Esophagus (tissue), 2 donors: ENCODE results near the gene PCDHB8. TPM values are rescaled to one million over a fixed set of nuclear protein-coding genes. Genes with fewer than 3 reads are reported as not detected.
A peak's percentile ranks its signal among the peaks of the same experiment; 100 is the strongest.
"Not testable (repeated sequence)": the region's sequence is repeated elsewhere in the genome, so short reads cannot be mapped to it uniquely, and the experiment has no call there.

Experiments used
- H3K27ac ChIP-seq, 2 donors: one replicate each; pipeline ENCODE4 v1.5.1; 2013; ENCODE audit warnings: low read depth in 2 of 2, mild to moderate bottlenecking in 2 of 2, inconsistent platforms in 1 of 2, low read length in 1 of 2, moderate library complexity in 1 of 2
- H3K27me3 ChIP-seq, 2 donors: one replicate each; pipeline ENCODE4 v1.6.1; 2013; ENCODE audit warnings: low read length in 2 of 2, control low read depth in 1 of 2, mild to moderate bottlenecking in 1 of 2; ENCODE audit not compliant: insufficient read depth in 2 of 2, control insufficient read depth in 1 of 2
- H3K36me3 ChIP-seq, 2 donors: one replicate each; pipeline ENCODE4 v1.6.1; 2013; ENCODE audit warnings: low read length in 1 of 2; ENCODE audit not compliant: control insufficient read depth in 2 of 2, insufficient read depth in 2 of 2
- H3K4me1 ChIP-seq, 2 donors: one replicate each; pipeline ENCODE4 v1.6.1; 2013; ENCODE audit warnings: low read length in 1 of 2; ENCODE audit not compliant: control insufficient read depth in 2 of 2, insufficient read depth in 2 of 2
- H3K4me3 ChIP-seq, 2 donors: one replicate each; pipeline ENCODE4 v1.5.1; 2013; ENCODE audit warnings: low read length in 2 of 2, mild to moderate bottlenecking in 2 of 2, low read depth in 1 of 2, moderate library complexity in 1 of 2
- H3K9me3 ChIP-seq, 2 donors: one replicate each; pipeline ENCODE4 v1.6.1; 2013; ENCODE audit warnings: mild to moderate bottlenecking in 2 of 2, low read depth in 1 of 2, low read length in 1 of 2, moderate library complexity in 1 of 2; ENCODE audit not compliant: control insufficient read depth in 2 of 2, insufficient read depth in 1 of 2
- WGBS, 2 donors: extraction: QIAGEN DNeasy Blood & Tissue Kit; methylation state at CpG; one replicate each; pipeline ENCODE4 v1.1.7; 2013; 5-methylcytosine and 5-hydroxymethylcytosine counted together
- polyA plus RNA-seq, 2 donors: library from polyadenylated mRNA; stranded (reverse); fragments of 200-250 nt; gene quantifications; one replicate each; pipeline ENCODE4 v1.2.3, GENCODE V29; 2013
- donor health status: healthy with polysubstance abuse.
- donor health status: Bipolar disorder and iron deficiency.

Gene PCDHB8
- polyA plus RNA-seq, 2 donors = 0.04 TPM

DNA sequence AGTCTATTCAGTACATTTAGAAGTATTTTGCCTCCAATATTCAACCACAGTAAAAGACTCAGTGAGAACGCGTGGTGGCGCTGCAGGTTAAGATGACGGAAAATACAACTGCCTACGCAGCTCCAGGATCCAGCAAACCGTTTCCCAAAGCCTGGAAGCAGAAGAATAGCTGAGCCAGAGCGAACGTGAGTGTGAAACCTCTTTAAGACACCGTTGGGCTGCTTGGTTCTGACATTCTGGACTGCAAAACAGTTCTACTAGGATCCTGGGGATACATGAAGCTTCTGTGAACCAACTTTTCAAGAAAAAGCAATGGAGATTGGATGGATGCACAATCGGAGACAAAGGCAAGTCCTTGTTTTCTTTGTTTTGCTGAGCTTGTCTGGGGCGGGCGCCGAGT is 4.7 kb downstream of the PCDHB8 start, which contains the start of gene PCDHB16:
Gene PCDHB16, plus strand, starts transcription at position 140 of the 400 bp plus-strand sequence. Its CDS starts 173 bp downstream, at position 313.
- whole genome bisulfite sequencing, 2 donors = 17 to 18% methylated on average over 13 of the region's 13 CpGs

DNA sequence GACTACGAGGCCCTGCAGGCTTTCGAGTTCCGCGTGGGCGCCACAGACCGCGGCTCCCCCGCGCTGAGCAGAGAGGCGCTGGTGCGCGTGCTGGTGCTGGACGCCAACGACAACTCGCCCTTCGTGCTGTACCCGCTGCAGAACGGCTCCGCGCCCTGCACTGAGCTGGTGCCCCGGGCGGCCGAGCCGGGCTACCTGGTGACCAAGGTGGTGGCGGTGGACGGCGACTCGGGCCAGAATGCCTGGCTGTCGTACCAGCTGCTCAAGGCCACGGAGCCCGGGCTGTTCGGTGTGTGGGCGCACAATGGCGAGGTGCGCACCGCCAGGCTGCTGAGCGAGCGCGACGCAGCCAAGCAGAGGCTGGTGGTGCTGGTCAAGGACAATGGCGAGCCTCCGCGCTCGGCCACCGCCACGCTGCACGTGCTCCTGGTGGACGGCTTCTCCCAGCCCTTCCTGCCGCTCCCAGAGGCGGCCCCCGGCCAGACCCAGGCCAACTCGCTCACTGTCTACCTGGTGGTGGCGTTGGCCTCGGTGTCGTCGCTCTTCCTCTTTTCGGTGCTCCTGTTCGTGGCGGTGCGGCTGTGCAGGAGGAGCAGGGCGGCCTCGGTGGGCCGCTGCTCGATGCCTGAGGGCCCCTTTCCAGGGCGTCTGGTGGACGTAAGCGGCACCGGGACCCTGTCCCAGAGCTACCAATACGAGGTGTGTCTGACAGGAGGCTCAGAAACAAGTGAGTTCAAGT is 6.7 kb downstream of the PCDHB8 start:
- H3K9me3 ChIP-seq = peaks cover 4 to 28% of the 10 kb centered on the region in 2 donors
- H3K27ac ChIP-seq, H3K27me3 ChIP-seq, H3K4me3 ChIP-seq, H3K36me3 ChIP-seq, H3K4me1 ChIP-seq: not testable (repeated sequence)
- 36 to 40% methylated on average over 18 to 57 of the region's 69 CpGs for WGBS, 2 donors

More for the DNA sequence above, 4.7 kb downstream of the PCDHB8 start, which contains the start of gene PCDHB16:
- H3K27me3 ChIP-seq = no peaks in the 10 kb centered on the region
- peaks cover 4 to 23% of the 10 kb centered on the region in 2 donors for H3K9me3 ChIP-seq
- H3K36me3 ChIP-seq = no peaks in the 10 kb centered on the region
- H3K4me1 ChIP-seq = no peaks in the 10 kb centered on the region
- peak within 1 kb of the TSS in 1 of 2 donors; percentile 27 for H3K4me3 ChIP-seq
- H3K27ac ChIP-seq = no peak within 1 kb of the TSS

DNA sequence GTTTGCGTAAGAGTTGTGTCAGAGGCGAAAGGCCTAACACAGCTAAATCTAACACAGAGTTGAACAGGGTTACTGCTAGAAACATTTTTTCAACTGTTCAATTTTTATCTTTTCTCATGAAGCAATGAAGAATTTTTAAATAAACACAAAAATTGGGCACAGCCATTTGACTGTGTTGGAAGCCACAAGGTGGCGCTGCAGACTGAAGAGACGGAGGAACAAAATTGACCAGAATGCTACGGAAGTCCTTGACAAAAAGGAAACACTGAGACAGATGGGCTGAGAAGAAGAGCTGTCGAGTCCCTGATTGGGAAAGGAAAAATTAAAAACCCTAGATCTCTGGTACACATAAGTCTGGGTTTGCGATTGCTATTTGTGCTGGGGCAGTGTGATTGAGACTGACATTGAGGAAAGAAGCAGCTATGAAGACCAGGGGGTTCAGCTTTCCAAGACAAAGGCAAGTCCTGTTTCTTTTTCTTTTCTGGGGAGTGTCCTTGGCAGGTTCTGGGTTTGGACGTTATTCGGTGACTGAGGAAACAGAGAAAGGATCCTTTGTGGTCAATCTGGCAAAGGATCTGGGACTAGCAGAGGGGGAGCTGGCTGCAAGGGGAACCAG is 9.4 kb downstream of the PCDHB8 start, which contains the start of gene PCDHB9:
Gene PCDHB9, plus strand, starts transcription at position 265 of the 616 bp plus-strand sequence. Its CDS starts 158 bp downstream, at position 423.
- no peak within 1 kb of the TSS for H3K27ac ChIP-seq
- H3K4me1 ChIP-seq = no peaks in the 10 kb centered on the region
- H3K4me3 ChIP-seq = no peak within 1 kb of the TSS
- WGBS, 2 donors = 19 to 24% methylated on average over 8 to 9 of the region's 9 CpGs
- H3K9me3 ChIP-seq = peaks cover 2 to 23% of the 10 kb centered on the region in 2 donors
- H3K36me3 ChIP-seq = no peaks in the 10 kb centered on the region
- no peaks in the 10 kb centered on the region for H3K27me3 ChIP-seq

DNA sequence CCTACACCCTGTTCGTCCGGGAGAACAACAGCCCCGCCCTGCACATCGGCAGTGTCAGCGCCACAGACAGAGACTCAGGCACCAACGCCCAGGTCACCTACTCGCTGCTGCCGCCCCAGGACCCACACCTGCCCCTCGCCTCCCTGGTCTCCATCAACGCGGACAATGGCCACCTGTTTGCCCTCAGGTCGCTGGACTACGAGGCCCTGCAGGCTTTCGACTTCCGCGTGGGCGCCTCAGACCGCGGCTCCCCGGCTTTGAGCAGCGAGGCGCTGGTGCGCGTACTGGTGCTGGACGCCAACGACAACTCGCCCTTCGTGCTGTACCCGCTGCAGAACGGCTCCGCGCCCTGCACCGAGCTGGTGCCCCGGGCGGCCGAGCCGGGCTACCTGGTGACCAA is 11.1 kb downstream of the PCDHB8 start:
- H3K27ac ChIP-seq, H3K4me1 ChIP-seq, H3K27me3 ChIP-seq, H3K4me3 ChIP-seq, H3K36me3 ChIP-seq: not testable (repeated sequence)
- 34 to 41% methylated on average over 24 to 31 of the region's 37 CpGs for WGBS, 2 donors
- peaks cover 0 to 17% of the 10 kb centered on the region in 2 donors for H3K9me3 ChIP-seq

DNA sequence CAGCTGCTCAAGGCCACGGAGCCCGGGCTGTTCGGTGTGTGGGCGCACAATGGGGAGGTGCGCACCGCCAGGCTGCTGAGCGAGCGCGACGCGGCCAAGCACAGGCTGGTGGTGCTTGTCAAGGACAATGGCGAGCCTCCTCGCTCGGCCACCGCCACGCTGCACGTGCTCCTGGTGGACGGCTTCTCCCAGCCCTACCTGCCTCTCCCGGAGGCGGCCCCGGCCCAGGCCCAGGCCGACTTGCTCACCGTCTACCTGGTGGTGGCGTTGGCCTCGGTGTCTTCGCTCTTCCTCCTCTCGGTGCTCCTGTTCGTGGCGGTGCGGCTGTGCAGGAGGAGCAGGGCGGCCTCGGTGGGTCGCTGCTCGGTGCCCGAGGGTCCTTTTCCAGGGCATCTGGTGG is 11.5 kb downstream of the PCDHB8 start:
- not testable (repeated sequence) for H3K4me1 ChIP-seq, H3K4me3 ChIP-seq, H3K27me3 ChIP-seq, H3K27ac ChIP-seq, H3K36me3 ChIP-seq
- 36 to 40% methylated on average over 20 to 34 of the region's 35 CpGs for WGBS, 2 donors
- peaks cover 0 to 17% of the 10 kb centered on the region in 2 donors for H3K9me3 ChIP-seq

DNA sequence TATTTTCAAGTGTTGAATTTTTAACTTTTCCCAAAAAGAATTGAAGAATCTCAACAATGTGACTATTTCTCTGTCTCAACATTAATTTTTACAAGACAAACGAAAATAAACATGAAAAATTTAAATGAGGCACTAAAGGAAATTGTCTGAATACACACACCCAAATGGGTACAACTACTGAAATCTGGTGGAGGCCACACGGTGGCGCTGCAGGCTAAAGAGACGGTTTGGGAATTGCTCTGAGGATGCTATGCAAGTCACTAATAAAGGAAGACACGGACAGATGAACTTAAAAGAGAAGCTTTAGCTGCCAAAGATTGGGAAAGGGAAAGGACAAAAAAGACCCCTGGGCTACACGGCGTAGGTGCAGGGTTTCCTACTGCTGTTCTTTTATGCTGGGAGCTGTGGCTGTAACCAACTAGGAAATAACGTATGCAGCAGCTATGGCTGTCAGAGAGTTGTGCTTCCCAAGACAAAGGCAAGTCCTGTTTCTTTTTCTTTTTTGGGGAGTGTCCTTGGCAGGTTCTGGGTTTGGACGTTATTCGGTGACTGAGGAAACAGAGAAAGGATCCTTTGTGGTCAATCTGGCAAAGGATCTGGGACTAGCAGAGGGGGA is 14.6 kb downstream of the PCDHB8 start, which contains the start of gene PCDHB10:
Gene PCDHB10, plus strand, starts transcription at position 244 of the 616 bp plus-strand sequence. Its CDS starts 200 bp downstream, at position 444.
- H3K4me3 ChIP-seq = no peak within 1 kb of the TSS
- H3K4me1 ChIP-seq = no peaks in the 10 kb centered on the region
- WGBS, 2 donors = 8 to 12% methylated on average over 10 of the region's 10 CpGs
- no peaks in the 10 kb centered on the region for H3K27me3 ChIP-seq
- no peaks in the 10 kb centered on the region for H3K36me3 ChIP-seq
- H3K27ac ChIP-seq = no peak within 1 kb of the TSS
- peaks cover 0 to 16% of the 10 kb centered on the region in 2 donors for H3K9me3 ChIP-seq

DNA sequence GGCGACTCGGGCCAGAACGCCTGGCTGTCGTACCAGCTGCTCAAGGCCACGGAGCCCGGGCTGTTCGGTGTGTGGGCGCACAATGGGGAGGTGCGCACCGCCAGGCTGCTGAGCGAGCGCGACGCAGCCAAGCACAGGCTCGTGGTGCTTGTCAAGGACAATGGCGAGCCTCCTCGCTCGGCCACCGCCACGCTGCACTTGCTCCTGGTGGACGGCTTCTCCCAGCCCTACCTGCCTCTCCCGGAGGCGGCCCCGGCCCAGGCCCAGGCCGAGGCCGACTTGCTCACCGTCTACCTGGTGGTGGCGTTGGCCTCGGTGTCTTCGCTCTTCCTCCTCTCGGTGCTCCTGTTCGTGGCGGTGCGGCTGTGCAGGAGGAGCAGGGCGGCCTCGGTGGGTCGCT is 16.7 kb downstream of the PCDHB8 start:
- H3K4me3 ChIP-seq, H3K27ac ChIP-seq, H3K36me3 ChIP-seq, H3K27me3 ChIP-seq, H3K4me1 ChIP-seq, H3K9me3 ChIP-seq: not testable (repeated sequence)
- WGBS, 2 donors = 34% methylated on average over 14 to 33 of the region's 37 CpGs

DNA sequence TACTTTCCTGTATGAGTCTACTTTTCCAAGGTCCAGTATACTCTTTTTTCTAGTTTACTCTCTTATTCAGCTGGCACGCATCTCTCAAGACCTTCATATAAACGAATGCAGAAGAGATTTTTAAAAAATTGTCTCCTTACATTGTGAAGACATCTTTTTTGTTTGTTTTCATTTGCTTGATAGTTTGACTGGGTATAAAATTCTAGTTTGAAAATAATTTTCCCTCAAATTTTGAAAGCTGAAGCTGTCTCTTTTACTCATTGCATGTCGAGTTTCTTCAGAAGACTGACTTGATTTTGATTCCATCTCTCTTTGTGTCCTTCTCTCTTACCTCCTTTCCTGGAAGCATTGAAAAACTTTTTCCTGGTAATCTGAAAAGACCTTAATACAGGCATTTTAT is 18.8 kb downstream of the PCDHB8 start:
- Histone ChIP-seq H3K36me3 (no peaks in the 10 kb centered on the region), H3K27me3 (no peaks in the 10 kb centered on the region), H3K4me3 (no peak overlapping the region), H3K27ac (no peak overlapping the region), H3K9me3 (peaks cover 2 to 14% of the 10 kb centered on the region in 2 donors), H3K4me1 (no peaks in the 10 kb centered on the region)
- 35 to 36% methylated on average over 3 of the region's 3 CpGs for WGBS, 2 donors

DNA sequence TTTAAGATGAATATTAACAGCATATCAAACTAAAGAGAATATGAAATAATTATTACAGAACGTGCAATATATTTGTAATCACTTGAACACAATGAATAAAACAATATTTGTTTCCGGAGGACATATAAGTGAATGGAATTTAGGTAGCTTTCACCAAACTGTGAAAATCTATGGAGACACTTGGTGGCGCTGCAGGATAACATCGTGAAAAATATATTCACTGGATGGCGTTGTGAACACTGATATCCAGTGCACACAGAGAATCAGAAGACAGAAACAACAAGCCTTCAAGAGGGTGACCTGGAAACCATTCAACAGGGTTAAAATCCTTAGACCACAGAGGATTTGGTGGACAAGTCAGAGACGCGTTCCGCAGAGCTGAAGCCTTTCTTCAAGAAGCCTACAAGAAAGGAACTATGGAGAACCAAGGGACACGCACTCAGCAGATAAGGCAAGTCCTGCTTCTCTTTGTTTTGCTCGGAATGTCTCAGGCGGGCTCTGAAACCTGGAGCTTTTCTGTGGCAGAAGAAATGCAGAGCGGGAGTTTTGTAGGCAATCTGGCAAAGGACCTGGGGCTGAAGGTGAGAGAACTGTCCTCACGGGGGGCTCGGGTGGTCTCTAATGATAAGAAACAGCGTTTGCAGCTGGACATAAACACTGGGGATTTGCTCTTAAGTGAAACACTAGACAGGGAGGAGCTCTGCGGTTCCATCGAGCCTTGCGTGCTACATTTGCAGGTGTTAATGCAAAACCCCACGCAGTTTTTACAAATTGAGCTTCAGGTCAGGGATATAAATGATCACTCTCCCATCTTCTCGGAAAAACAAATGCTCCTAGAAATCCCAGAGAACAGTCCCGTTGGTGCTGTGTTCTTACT is 22.0 kb downstream of the PCDHB8 start, which contains the start of gene PCDHB11:
Gene PCDHB11, plus strand, starts transcription at position 269 of the 877 bp plus-strand sequence. Its CDS starts 148 bp downstream, at position 417.
- no peaks in the 10 kb centered on the region for H3K27me3 ChIP-seq
- 31 to 38% methylated on average over 21 of the region's 21 CpGs for WGBS, 2 donors
- H3K36me3 ChIP-seq = no peaks in the 10 kb centered on the region
- H3K4me3 ChIP-seq = peak within 1 kb of the TSS in 1 of 2 donors; percentile 29
- peaks cover 2 to 7% of the 10 kb centered on the region in 2 donors for H3K9me3 ChIP-seq
- H3K4me1 ChIP-seq = no peaks in the 10 kb centered on the region
- H3K27ac ChIP-seq = no peak within 1 kb of the TSS
